Panc1 (cell line): Measurements from ENCODE around the gene WAC.

ENCODE experiments used
- CTCF ChIP-seq: fragments of 450-650 bp; IDR thresholded peaks from 2 replicates; pipeline ENCODE4 v1.5.1; 2017; ENCODE audit warnings: mild to moderate bottlenecking
- POLR2AphosphoS5 ChIP-seq: IDR thresholded peaks from 2 replicates; pipeline ENCODE4 v1.6.1; 2012; ENCODE audit warnings: mild to moderate bottlenecking, low read depth, low read length, moderate library complexity
- TCF7L2 ChIP-seq: IDR thresholded peaks from 2 replicates; pipeline ENCODE4 v1.6.1; 2011; ENCODE audit warnings: mild to moderate bottlenecking, low read depth, low read length, inconsistent platforms
- TF ChIP-seq, protein P1 (sequence below), 2 experiments: IDR thresholded peaks; 2 replicates each; pipeline ENCODE4 v1.6.1; 2011 to 2012; ENCODE audit warnings: low read depth in 2 of 2, control low read depth in 1 of 2, low read length in 1 of 2, mild to moderate bottlenecking in 1 of 2, moderate library complexity in 1 of 2; ENCODE audit not compliant: insufficient read depth in 1 of 2

DNA sequence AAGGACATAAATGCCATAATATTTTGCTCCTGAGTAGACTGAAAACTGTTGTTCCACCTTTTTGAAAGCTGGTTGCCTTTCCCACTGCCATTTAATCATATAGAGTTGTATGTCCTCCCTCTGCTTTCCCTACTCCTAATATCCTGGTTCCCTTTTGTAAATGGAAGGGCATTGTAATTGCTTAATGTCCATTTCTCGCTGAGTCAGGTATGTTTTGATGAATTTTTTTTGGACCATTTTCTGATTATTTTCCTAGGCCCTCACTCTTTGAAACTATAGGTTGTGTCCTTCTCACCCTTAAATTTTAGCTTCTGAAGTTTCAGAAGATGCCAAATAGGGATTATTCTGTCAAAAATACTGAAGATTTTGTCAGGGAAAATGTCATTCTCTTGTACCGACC, 45.5 kb downstream of the WAC start:
- TF ChIP-seq CTCF (no peak), POLR2AphosphoS5 (no peak), TCF7L2 (no peak)
- TF ChIP-seq, protein P1, sequence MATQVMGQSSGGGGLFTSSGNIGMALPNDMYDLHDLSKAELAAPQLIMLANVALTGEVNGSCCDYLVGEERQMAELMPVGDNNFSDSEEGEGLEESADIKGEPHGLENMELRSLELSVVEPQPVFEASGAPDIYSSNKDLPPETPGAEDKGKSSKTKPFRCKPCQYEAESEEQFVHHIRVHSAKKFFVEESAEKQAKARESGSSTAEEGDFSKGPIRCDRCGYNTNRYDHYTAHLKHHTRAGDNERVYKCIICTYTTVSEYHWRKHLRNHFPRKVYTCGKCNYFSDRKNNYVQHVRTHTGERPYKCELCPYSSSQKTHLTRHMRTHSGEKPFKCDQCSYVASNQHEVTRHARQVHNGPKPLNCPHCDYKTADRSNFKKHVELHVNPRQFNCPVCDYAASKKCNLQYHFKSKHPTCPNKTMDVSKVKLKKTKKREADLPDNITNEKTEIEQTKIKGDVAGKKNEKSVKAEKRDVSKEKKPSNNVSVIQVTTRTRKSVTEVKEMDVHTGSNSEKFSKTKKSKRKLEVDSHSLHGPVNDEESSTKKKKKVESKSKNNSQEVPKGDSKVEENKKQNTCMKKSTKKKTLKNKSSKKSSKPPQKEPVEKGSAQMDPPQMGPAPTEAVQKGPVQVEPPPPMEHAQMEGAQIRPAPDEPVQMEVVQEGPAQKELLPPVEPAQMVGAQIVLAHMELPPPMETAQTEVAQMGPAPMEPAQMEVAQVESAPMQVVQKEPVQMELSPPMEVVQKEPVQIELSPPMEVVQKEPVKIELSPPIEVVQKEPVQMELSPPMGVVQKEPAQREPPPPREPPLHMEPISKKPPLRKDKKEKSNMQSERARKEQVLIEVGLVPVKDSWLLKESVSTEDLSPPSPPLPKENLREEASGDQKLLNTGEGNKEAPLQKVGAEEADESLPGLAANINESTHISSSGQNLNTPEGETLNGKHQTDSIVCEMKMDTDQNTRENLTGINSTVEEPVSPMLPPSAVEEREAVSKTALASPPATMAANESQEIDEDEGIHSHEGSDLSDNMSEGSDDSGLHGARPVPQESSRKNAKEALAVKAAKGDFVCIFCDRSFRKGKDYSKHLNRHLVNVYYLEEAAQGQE (IDR thresholded peaks at IDR 0.05; ENCODE audit: insufficient read depth in 1 of 2, low read depth in 2 of 2, low read length in 1 of 2) = no peak
